Neural progenitor cell (in vitro differentiated cells): ENCODE results near the gene VPS26C. TPM values are rescaled to one million over a fixed set of nuclear protein-coding genes. Genes with fewer than 3 reads are reported as not detected.

Experiments used
- DNase-seq: peaks from one replicate; pipeline ENCODE4 v3.0.0-alpha.2; 2016; ENCODE audit warnings: low spot score
- H2AFZ ChIP-seq: fragments of 200-600 bp; sonication (generic); replicated peaks from 2 replicates; pipeline ENCODE4 v1.6.1; 2016; ENCODE audit warnings: antibody characterized with exemption
- H3F3A ChIP-seq: fragments of 200-600 bp; sonication (generic); 2 replicates; pipeline ENCODE4 v1.6.1; 2016; ENCODE audit warnings: antibody characterized with exemption, low read depth
- H3K27ac ChIP-seq: fragments of 200-600 bp; sonication (generic); 2 replicates; pipeline ENCODE4 v1.5.1; 2016; ENCODE audit warnings: mild to moderate bottlenecking
- H3K27me3 ChIP-seq: fragments of 200-600 bp; sonication (generic); 2 replicates; pipeline ENCODE4 v1.6.1; 2016; ENCODE audit warnings: mild to moderate bottlenecking, moderate library complexity
- H3K36me3 ChIP-seq: fragments of 200-600 bp; sonication (generic); 2 replicates; pipeline ENCODE4 v1.5.1; 2016
- H3K4me1 ChIP-seq: fragments of 200-600 bp; sonication (generic); 2 replicates; pipeline ENCODE4 v1.6.1; 2016; ENCODE audit warnings: mixed run types
- H3K4me2 ChIP-seq: fragments of 200-600 bp; sonication (generic); 2 replicates; pipeline ENCODE4 v1.6.1; 2016
- H3K4me3 ChIP-seq: fragments of 200-600 bp; sonication (generic); 2 replicates; pipeline ENCODE4 v1.5.1; 2016
- H3K79me2 ChIP-seq: fragments of 200-600 bp; sonication (generic); 2 replicates; pipeline ENCODE4 v1.6.1; 2016; ENCODE audit warnings: low read depth
- H3K9ac ChIP-seq: fragments of 200-600 bp; sonication (generic); 2 replicates; pipeline ENCODE4 v1.6.1; 2016
- H3K9me3 ChIP-seq: fragments of 200-600 bp; sonication (generic); 2 replicates; pipeline ENCODE4 v1.5.1; 2016; ENCODE audit warnings: low read depth
- H4K20me1 ChIP-seq: fragments of 200-600 bp; sonication (generic); 2 replicates; pipeline ENCODE4 v1.6.1; 2016; ENCODE audit warnings: low read depth
- H3K27ac Mint-ChIP-seq: 3 replicates; pipeline ENCODE4 v1.8.0; 2021; ENCODE audit warnings: mixed read lengths
- H3K27me3 Mint-ChIP-seq: 2 replicates; pipeline ENCODE4 v1.8.0; 2022; ENCODE audit warnings: low read depth, mild to moderate bottlenecking, inconsistent platforms, moderate library complexity, mixed read lengths; ENCODE audit not compliant: insufficient read depth
- H3K36me3 Mint-ChIP-seq: 3 replicates; pipeline ENCODE4 v1.8.0; 2021; ENCODE audit warnings: mixed read lengths
- H3K4me1 Mint-ChIP-seq: 3 replicates; pipeline ENCODE4 v1.8.0; 2021; ENCODE audit warnings: mixed read lengths
- H3K4me3 Mint-ChIP-seq: 3 replicates; pipeline ENCODE4 v1.8.0; 2021; ENCODE audit warnings: mild to moderate bottlenecking, moderate library complexity, mixed read lengths
- H3K9me3 Mint-ChIP-seq: 3 replicates; pipeline ENCODE4 v1.8.0; 2020; ENCODE audit warnings: mixed read lengths
- CTCF ChIP-seq: fragments of 200-600 bp; sonication (generic); IDR thresholded peaks from 2 replicates; pipeline ENCODE4 v1.5.1; 2017; ENCODE audit warnings: antibody characterized with exemption, mild to moderate bottlenecking
- EZH2 ChIP-seq: fragments of 200-600 bp; sonication (generic); IDR thresholded peaks from 2 replicates; pipeline ENCODE4 v1.6.1; 2017; ENCODE audit warnings: antibody characterized with exemption, mild to moderate bottlenecking, moderate library complexity
- EZH2phosphoT487 ChIP-seq: fragments of 200-600 bp; sonication (generic); IDR thresholded peaks from 2 replicates; pipeline ENCODE4 v1.6.1; 2017; ENCODE audit warnings: antibody characterized with exemption
- total RNA-seq: library from RNA; depleted of rRNA; stranded (reverse); fragments of >200 nt; gene quantifications from 2 replicates; pipeline ENCODE4 v1.2.3, GENCODE V29; 2015; ENCODE audit warnings: low replicate concordance

VPS26C gene
- total RNA-seq, 1 donor from 2014 or later = 80.5 TPM

- Histone ChIP-seq H2AFZ (no peak overlapping the region), H3K36me3 (peaks cover 10% of the 10 kb centered on the region), H3K79me2 (no peaks in the 10 kb centered on the region), H3K27me3 (no peaks in the 10 kb centered on the region), H3K4me3 (no peak overlapping the region), H3K9me3 (no peaks in the 10 kb centered on the region), H3F3A (peaks cover 5% of the 10 kb centered on the region), H4K20me1 (peaks cover 7% of the 10 kb centered on the region), H3K9ac (no peak overlapping the region), H3K4me2 (no peak overlapping the region), H3K4me1 (no peaks in the 10 kb centered on the region), H3K27ac (no peak overlapping the region)
- H3K4me3 Mint-ChIP-seq = no peak overlapping the region
- DNase-seq = no peak
- peaks cover 42% of the 10 kb centered on the region for H3K36me3 Mint-ChIP-seq
- H3K27me3 Mint-ChIP-seq = no peaks in the 10 kb centered on the region
- no peak for TF ChIP-seq EZH2
- TF ChIP-seq CTCF = no peak
- TF ChIP-seq EZH2phosphoT487 = no peak
- H3K9me3 Mint-ChIP-seq = no peaks in the 10 kb centered on the region
- H3K4me1 Mint-ChIP-seq = peaks cover 7% of the 10 kb centered on the region
- no peak overlapping the region for H3K27ac Mint-ChIP-seq
Observed at GRCh38 chr21:37188825-37189224, 78.3 kb downstream of the VPS26C start.

GRCh38 chr21:37186983-37187382 lies 80.2 kb downstream of the VPS26C start:
- no peak overlapping the region for H3K9ac ChIP-seq
- no peaks in the 10 kb centered on the region for H3K4me1 ChIP-seq
- H3K27ac ChIP-seq = no peak overlapping the region
- H3K27ac Mint-ChIP-seq = no peak overlapping the region
- no peak overlapping the region for H3K4me3 Mint-ChIP-seq
- TF ChIP-seq EZH2phosphoT487 (no peak), CTCF (no peak), EZH2 (no peak)
- no peak overlapping the region for H3K4me3 ChIP-seq
- no peak overlapping the region for H3K4me2 ChIP-seq
- H3K79me2 ChIP-seq = no peaks in the 10 kb centered on the region
- no peak overlapping the region for H2AFZ ChIP-seq
- no peaks in the 10 kb centered on the region for H3K27me3 ChIP-seq
- H3K9me3 ChIP-seq = no peaks in the 10 kb centered on the region
- H3K36me3 Mint-ChIP-seq = peaks cover 42% of the 10 kb centered on the region
- H3K9me3 Mint-ChIP-seq = no peaks in the 10 kb centered on the region
- H3F3A ChIP-seq = peaks cover 5% of the 10 kb centered on the region
- peaks cover 5% of the 10 kb centered on the region for H3K36me3 ChIP-seq
- H4K20me1 ChIP-seq = no peaks in the 10 kb centered on the region
- H3K4me1 Mint-ChIP-seq = no peaks in the 10 kb centered on the region
- no peaks in the 10 kb centered on the region for H3K27me3 Mint-ChIP-seq
- no peak for DNase-seq

GRCh38 chr21:37184784-37185593 lies 82.1 kb downstream of the VPS26C start:
- Histone ChIP-seq H3F3A (peaks cover 5% of the 10 kb centered on the region), H3K4me3 (no peak overlapping the region), H3K4me2 (no peak overlapping the region), H3K36me3 (no peaks in the 10 kb centered on the region), H3K9ac (no peak overlapping the region), H3K9me3 (no peaks in the 10 kb centered on the region), H3K4me1 (no peaks in the 10 kb centered on the region), H3K27ac (no peak overlapping the region), H2AFZ (no peak overlapping the region), H4K20me1 (no peaks in the 10 kb centered on the region), H3K79me2 (no peaks in the 10 kb centered on the region), H3K27me3 (no peaks in the 10 kb centered on the region)
- Mint-ChIP-seq H3K27me3 (no peaks in the 10 kb centered on the region), H3K4me1 (no peaks in the 10 kb centered on the region), H3K36me3 (peaks cover 38% of the 10 kb centered on the region), H3K27ac (no peak overlapping the region), H3K4me3 (no peak overlapping the region), H3K9me3 (no peaks in the 10 kb centered on the region)
- no peak for TF ChIP-seq CTCF
- TF ChIP-seq EZH2 = no peak
- no peak for TF ChIP-seq EZH2phosphoT487
- DNase-seq = no peak
